ENCODE data around the gene BUD23.
"Not testable (repeated sequence)": the region's sequence is repeated elsewhere in the genome, so short reads cannot be mapped to it uniquely, and the experiment has no call there.

The BUD23 gene

GRCh38 chr7:73668103-73668885 lies 15.1 kb upstream of the BUD23 start:
- no peak for DNase-seq (ENCODE audit: low spot score)

- DNase-seq (ENCODE audit: low spot score), result no peak
Measured at GRCh38 chr7:73668886-73669230, 14.5 kb upstream of the BUD23 start.

GRCh38 chr7:73669288-73669701 lies 14.1 kb upstream of the BUD23 start:
- DNase-seq (ENCODE audit: low spot score), result no peak

GRCh38 chr7:73669858-73670385 lies 13.5 kb upstream of the BUD23 start:
- DNase-seq (ENCODE audit: low spot score), result no peak

GRCh38 chr7:73671322-73671661 lies 12.1 kb upstream of the BUD23 start:
- DNase-seq (ENCODE audit: low spot score), result no peak

GRCh38 chr7:73671857-73672445 lies 11.4 kb upstream of the BUD23 start:
- DNase-seq (ENCODE audit: low spot score), result no peak

GRCh38 chr7:73674468-73675124 lies 8.8 kb upstream of the BUD23 start:
- no peak for DNase-seq (ENCODE audit: low spot score)

GRCh38 chr7:73676062-73676461 lies 7.3 kb upstream of the BUD23 start:
- DNase-seq (ENCODE audit: low spot score), result not testable (repeated sequence)

- no peak for DNase-seq (ENCODE audit: low spot score)
Measured at GRCh38 chr7:73678862-73679261, 4.5 kb upstream of the BUD23 start.

- no peak for DNase-seq (ENCODE audit: low spot score)
Measured at GRCh38 chr7:73679709-73680108, 3.7 kb upstream of the BUD23 start.

GRCh38 chr7:73680501-73680900 lies 2.9 kb upstream of the BUD23 start:
- DNase-seq (ENCODE audit: low spot score), result no peak

GRCh38 chr7:73681031-73681430 lies 2.4 kb upstream of the BUD23 start:
- no peak for DNase-seq (ENCODE audit: low spot score)

- no peak for DNase-seq (ENCODE audit: low spot score)
Measured at GRCh38 chr7:73682745-73683055, 697 bp upstream of the BUD23 start.

GRCh38 chr7:73683788-73684693 lies 644 bp downstream of the BUD23 start:
- no peak for DNase-seq (ENCODE audit: low spot score)

GRCh38 chr7:73685311-73685710 lies 1.9 kb downstream of the BUD23 start:
- no peak for DNase-seq (ENCODE audit: low spot score)

- DNase-seq (ENCODE audit: low spot score), result no peak
Measured at GRCh38 chr7:73688288-73688687, 4.9 kb downstream of the BUD23 start.

GRCh38 chr7:73690646-73691045 lies 7.2 kb downstream of the BUD23 start:
- no peak for DNase-seq (ENCODE audit: low spot score)

- DNase-seq (ENCODE audit: low spot score), result no peak
Measured at GRCh38 chr7:73696372-73696771, 13.0 kb downstream of the BUD23 start.

GRCh38 chr7:73698410-73698809 lies 15.0 kb downstream of the BUD23 start:
- DNase-seq (ENCODE audit: low spot score), result no peak

GRCh38 chr7:73699370-73700068 lies 16.1 kb downstream of the BUD23 start:
- no peak for DNase-seq (ENCODE audit: low spot score)

- no peak for DNase-seq (ENCODE audit: low spot score)
Measured at GRCh38 chr7:73700069-73700423, 16.6 kb downstream of the BUD23 start.

- DNase-seq (ENCODE audit: low spot score), result no peak
Measured at GRCh38 chr7:73700581-73701134, 17.3 kb downstream of the BUD23 start.
